Heart left ventricle (tissue), 16 donors: ENCODE data around the gene LRBA. TPM values are rescaled to one million over a fixed set of nuclear protein-coding genes. Genes with fewer than 3 reads are reported as not detected.

Source experiments
- ATAC-seq, 4 donors: fragments of 200-7000 bp; cut with Tn5 transposase; one replicate each; pipeline ENCODE4 v1.9.1; 2020 to 2022; ENCODE audit warnings: moderate library complexity in 4 of 4, mild to moderate bottlenecking in 3 of 4, moderate number of reproducible peaks in 1 of 4
- DNase-seq, 5 donors: peaks; one replicate each; pipeline ENCODE4 v3.0.0-alpha.2; 2020
- H3K27ac ChIP-seq, 12 donors: fragments of 200-600 bp; sonication (generic) in 4 of 12; one replicate each; pipeline versions ENCODE4 v1.5.0 to v1.8.0; 2016 to 2022; ENCODE audit warnings: mild to moderate bottlenecking in 2 of 12
- H3K27me3 ChIP-seq, 9 donors: fragments of 200-600 bp; sonication (generic) in 2 of 9; one replicate each; pipeline versions ENCODE4 v1.5.1 to v1.8.0; 2016 to 2022; ENCODE audit warnings: mild to moderate bottlenecking in 3 of 9
- H3K36me3 ChIP-seq, 9 donors: fragments of 200-600 bp; sonication (generic) in 2 of 9; one replicate each; pipeline versions ENCODE4 v1.5.0 to v1.8.0; 2018 to 2022; ENCODE audit warnings: mild to moderate bottlenecking in 2 of 9
- H3K4me1 ChIP-seq, 12 donors: fragments of 200-600 bp; sonication (generic) in 4 of 12; one replicate each; pipeline versions ENCODE4 v1.5.0 to v1.8.0; 2016 to 2022; ENCODE audit warnings: mild to moderate bottlenecking in 3 of 12
- H3K4me3 ChIP-seq, 12 donors: fragments of 200-600 bp; sonication (generic) in 4 of 12; one replicate each; pipeline versions ENCODE4 v1.5.0 to v1.8.0; 2017 to 2022; ENCODE audit warnings: mild to moderate bottlenecking in 9 of 12, moderate library complexity in 4 of 12
- H3K9me3 ChIP-seq, 12 donors: fragments of 200-600 bp; sonication (generic) in 4 of 12; one replicate each; pipeline versions ENCODE4 v1.5.0 to v1.8.0; 2016 to 2022; ENCODE audit warnings: mild to moderate bottlenecking in 1 of 12
- CTCF ChIP-seq, 12 donors: fragments of 200-600 bp; sonication (generic) in 4 of 12; IDR thresholded peaks; one replicate each; pipeline versions ENCODE4 v1.5.0 to v1.8.0; 2018 to 2022; ENCODE audit warnings: antibody characterized with exemption in 12 of 12, mild to moderate bottlenecking in 5 of 12
- POLR2A ChIP-seq, 2 donors: fragments of 450-650 bp; IDR thresholded peaks; one replicate each; pipeline ENCODE4 v1.6.1; 2017; ENCODE audit warnings: antibody characterized with exemption in 2 of 2, mild to moderate bottlenecking in 2 of 2, moderate library complexity in 2 of 2
- WGBS, 4 donors: extraction: QIAGEN DNeasy Blood & Tissue Kit in 2 of 4; methylation state at CpG; one replicate each; pipeline versions ENCODE4 v1.1.5 to v1.1.7; 2013 to 2018; 5-methylcytosine and 5-hydroxymethylcytosine counted together
- intact Hi-C, 10 donors: fragments of 100-400 bp; cut with DNase I; formaldehyde crosslinking; loops; one replicate each; pipeline versions ENCODE4 v1.11.1 to v1.14.2; 2022
- polyA plus RNA-seq, 2 donors: library from polyadenylated mRNA; stranded (reverse); fragments of 200-250 nt; gene quantifications; one replicate each; pipeline ENCODE4 v1.2.3, GENCODE V29; 2013
- total RNA-seq, 9 donors: library from RNA; depleted of rRNA in 2 of 9; stranded (reverse); fragments of >200 nt in 2 of 9; fragmentation: NEBNext Ultra II Directional in 3 of 9; extraction: Animal tissue kit (Norgen Biotek cat#: 25700) in 3 of 9; gene quantifications; one replicate each; pipeline versions ENCODE4 v1.1.0 to v1.2.4, GENCODE V29; 2016 to 2023
- donor health status: ischemic (EF 13 %, LVEDD 7.1; RV severe dilation, severe dysfunction).
- donor health status: healthy with polysubstance abuse.
- donor health status: DM: no; HTN: yes; CAD: no.
- donor health status: DM: no; HTN: no; CAD: no.
- donor health status: ischemic (EF 25% LVEDD 6.9; RV normal size, moderate dysfunction).
- donor health status: ischemic (EF 25% LVEDD 5.7; RV mildly dilated, moderate dysfunction).
- donor health status: healthy.
- donor health status: DM: yes; HTN: yes; CAD: no.
- donor health status: ischemic (EF 35%, LVEDD 5.7; RV mildly dilated, moderate dysfunction).
- donor health status: nonischemic (EF 11% LVEDD 7.7; RV severe dilation, severe dysfunction).
- donor health status: DM: yes; HTN: yes; CAD: no.
- donor health status: PGD.
- donor health status: ischemic (EF 29% LVEDD 5.4; RV normal size, mild dysfunction).
- donor health status: nonischemic (EF 23%, LVEDD 6.1; RV moderate dilation, normal function).

LRBA gene
- total and polyA plus RNA-seq, 11 donors = 6.5 to 35.1 (median 22.6) TPM

GRCh38 chr4:150316332-150317205 lies 698.5 kb downstream of the LRBA start:
- intact Hi-C loops = no loop called here
- TF ChIP-seq CTCF (IDR thresholded peaks at IDR 0.05) (no peak), POLR2A (IDR thresholded peaks at IDR 0.05) (no peak)
- DNase-seq = no peak
- 77 to 82% (median 80%) methylated on average over 6 of the region's 6 CpGs for WGBS, 4 donors
- ATAC-seq = no peak
- H3K27me3 ChIP-seq = no peaks in the 10 kb centered on the region
- H3K36me3 ChIP-seq = peaks cover 0 to 7% (median 0%) of the 10 kb centered on the region in 9 donors
- no peaks in the 10 kb centered on the region for H3K9me3 ChIP-seq
- H3K27ac ChIP-seq = no peak overlapping the region
- no peaks in the 10 kb centered on the region for H3K4me1 ChIP-seq
- no peak overlapping the region for H3K4me3 ChIP-seq

GRCh38 chr4:150315691-150316090 lies 699.4 kb downstream of the LRBA start:
- TF ChIP-seq POLR2A (IDR thresholded peaks at IDR 0.05) (no peak), CTCF (IDR thresholded peaks at IDR 0.05) (no peak)
- H3K4me1 ChIP-seq = no peaks in the 10 kb centered on the region
- no peak for DNase-seq
- H3K27ac ChIP-seq = no peak overlapping the region
- H3K27me3 ChIP-seq = no peaks in the 10 kb centered on the region
- H3K36me3 ChIP-seq = peaks cover 0 to 3% (median 0%) of the 10 kb centered on the region in 9 donors
- intact Hi-C loops = no loop called here
- no peak overlapping the region for H3K4me3 ChIP-seq
- no peaks in the 10 kb centered on the region for H3K9me3 ChIP-seq
- no peak for ATAC-seq
- WGBS, 4 donors = 97 to 99% (median 98%) methylated on average over 2 of the region's 2 CpGs

- no peaks in the 10 kb centered on the region for H3K27me3 ChIP-seq
- WGBS, 4 donors = 68 to 73% (median 71%) methylated on average over 8 of the region's 8 CpGs
- H3K4me1 ChIP-seq = peaks cover 0 to 2% (median 0%) of the 10 kb centered on the region in 12 donors
- TF ChIP-seq POLR2A (IDR thresholded peaks at IDR 0.05) = no peak
- TF ChIP-seq CTCF (IDR thresholded peaks at IDR 0.05) = no peak
- H3K9me3 ChIP-seq = no peaks in the 10 kb centered on the region
- no peak for DNase-seq
- no peak for ATAC-seq
- intact Hi-C loops = no loop called here
- H3K27ac ChIP-seq = no peak overlapping the region
- peaks cover 0 to under 1% (median 0%) of the 10 kb centered on the region in 9 donors for H3K36me3 ChIP-seq
- H3K4me3 ChIP-seq = no peak overlapping the region
Observed at GRCh38 chr4:150315175-150315574, 699.9 kb downstream of the LRBA start.

- intact Hi-C loops = no loop called here
- no peak for ATAC-seq
- H3K9me3 ChIP-seq = no peaks in the 10 kb centered on the region
- WGBS, 4 donors = 87 to 98% (median 94%) methylated on average over 1 of the region's 1 CpG
- TF ChIP-seq POLR2A (IDR thresholded peaks at IDR 0.05) (no peak), CTCF (IDR thresholded peaks at IDR 0.05) (no peak)
- DNase-seq = no peak
- H3K27ac ChIP-seq = no peak overlapping the region
- no peak overlapping the region for H3K4me3 ChIP-seq
- peaks cover 0 to 7% (median 0%) of the 10 kb centered on the region in 9 donors for H3K36me3 ChIP-seq
- peaks cover 0 to 8% (median 0%) of the 10 kb centered on the region in 12 donors for H3K4me1 ChIP-seq
- no peaks in the 10 kb centered on the region for H3K27me3 ChIP-seq
Observed at GRCh38 chr4:150314031-150314430, 701.1 kb downstream of the LRBA start.
